HG02943 (cell line): ENCODE measurements around the gene HAPLN3.

Source experiments
- ATAC-seq: cut with Tn5 transposase; IDR thresholded peaks from one replicate; pipeline ENCODE4 v1.9.1; 2021; ENCODE audit warnings: mild to moderate bottlenecking, low read depth, moderate library complexity; ENCODE audit not compliant: unreplicated experiment

The HAPLN3 gene

GRCh38 chr15:88865498-88866099 is 29.7 kb downstream of the HAPLN3 start:
- no peak for ATAC-seq

GRCh38 chr15:88864861-88865497 is 30.4 kb downstream of the HAPLN3 start:
- no peak for ATAC-seq

- no peak for ATAC-seq
Measured at GRCh38 chr15:88863412-88863811, 31.9 kb downstream of the HAPLN3 start.

- ATAC-seq: no peak
Measured at GRCh38 chr15:88860212-88860611, 35.1 kb downstream of the HAPLN3 start.

- ATAC-seq: no peak
Measured at GRCh38 chr15:88859550-88859949, 35.8 kb downstream of the HAPLN3 start.

- no peak for ATAC-seq
Measured at GRCh38 chr15:88858934-88859333, 36.4 kb downstream of the HAPLN3 start.

- ATAC-seq: no peak
Measured at GRCh38 chr15:88852476-88852875, 42.9 kb downstream of the HAPLN3 start.

- ATAC-seq: no peak
Measured at GRCh38 chr15:88849376-88850072, 45.8 kb downstream of the HAPLN3 start.

- ATAC-seq: no peak
Measured at GRCh38 chr15:88848203-88848602, 47.1 kb downstream of the HAPLN3 start.

GRCh38 chr15:88847144-88847543 is 48.2 kb downstream of the HAPLN3 start:
- no peak for ATAC-seq

GRCh38 chr15:88845616-88846015 is 49.7 kb downstream of the HAPLN3 start:
- no peak for ATAC-seq

- no peak for ATAC-seq
Measured at GRCh38 chr15:88844749-88845386, 50.5 kb downstream of the HAPLN3 start.

- ATAC-seq: no peak
Measured at GRCh38 chr15:88843334-88843733, 52.0 kb downstream of the HAPLN3 start.

GRCh38 chr15:88842156-88842555 is 53.2 kb downstream of the HAPLN3 start:
- no peak for ATAC-seq

- ATAC-seq: no peak
Measured at GRCh38 chr15:88841236-88841635, 54.1 kb downstream of the HAPLN3 start.

GRCh38 chr15:88839961-88840360 is 55.4 kb downstream of the HAPLN3 start:
- ATAC-seq: no peak

- ATAC-seq: no peak
Measured at GRCh38 chr15:88839146-88839545, 56.2 kb downstream of the HAPLN3 start.

- ATAC-seq: no peak
Measured at GRCh38 chr15:88838667-88839066, 56.7 kb downstream of the HAPLN3 start.

GRCh38 chr15:88835646-88836045 is 59.7 kb downstream of the HAPLN3 start:
- no peak for ATAC-seq

GRCh38 chr15:88835119-88835518 is 60.2 kb downstream of the HAPLN3 start:
- no peak for ATAC-seq

GRCh38 chr15:88834211-88834812 is 61.0 kb downstream of the HAPLN3 start:
- no peak for ATAC-seq
